SK-N-SH treated with all-trans-retinoic acid at 6 μM for 48 hours (cell line): ENCODE measurements around the gene PALD1.

ENCODE experiments used
- ATAC-seq: fragments of 200-7000 bp; cut with Tn5 transposase; 3 replicates; pipeline ENCODE4 v1.9.1; 2020; ENCODE audit warnings: mild to moderate bottlenecking, moderate library complexity
- ARNTL ChIP-seq: fragments of 450-650 bp; formaldehyde crosslinking; IDR thresholded peaks from 2 replicates; pipeline ENCODE4 v1.5.0; 2020; ENCODE audit warnings: low read depth, mild to moderate bottlenecking, moderate library complexity, borderline replicate concordance
- BACH2 ChIP-seq: fragments of 250-450 bp; sonication (Bioruptor Pico); IDR thresholded peaks from 2 replicates; pipeline ENCODE4 v1.9.0; 2021; ENCODE audit warnings: mild to moderate bottlenecking, borderline replicate concordance
- CSDC2 ChIP-seq: fragments of 250-450 bp; sonication (Bioruptor Pico); IDR thresholded peaks from 2 replicates; pipeline ENCODE4 v1.5.0; 2020; ENCODE audit warnings: mild to moderate bottlenecking, moderate library complexity
- ESRRG ChIP-seq: fragments of 250-450 bp; sonication (Bioruptor Pico); IDR thresholded peaks from 2 replicates; pipeline ENCODE4 v1.6.1; 2021; ENCODE audit warnings: mild to moderate bottlenecking
- GLIS3 ChIP-seq: fragments of 250-450 bp; sonication (Bioruptor Pico); IDR thresholded peaks from 2 replicates; pipeline ENCODE4 v1.5.0; 2020; ENCODE audit warnings: mild to moderate bottlenecking, moderate library complexity
- OSR1 ChIP-seq: fragments of 250-450 bp; sonication (Bioruptor Pico); IDR thresholded peaks from 2 replicates; pipeline ENCODE4 v1.8.0; 2022; ENCODE audit warnings: moderate library complexity, mild to moderate bottlenecking, inconsistent platforms
- PPARA ChIP-seq: fragments of 250-450 bp; sonication (Bioruptor Pico); IDR thresholded peaks from 2 replicates; pipeline ENCODE4 v1.5.0; 2020; ENCODE audit warnings: mild to moderate bottlenecking, borderline replicate concordance
- RARB ChIP-seq: fragments of 250-450 bp; sonication (Bioruptor Pico); IDR thresholded peaks from 2 replicates; pipeline ENCODE4 v1.8.0; 2021; ENCODE audit warnings: mild to moderate bottlenecking, moderate library complexity
- SNAI2 ChIP-seq: fragments of 250-450 bp; sonication (Bioruptor Pico); IDR thresholded peaks from 2 replicates; pipeline ENCODE4 v1.5.0; 2020; ENCODE audit warnings: mild to moderate bottlenecking, moderate library complexity
- TCF4 ChIP-seq: fragments of 250-450 bp; sonication (Bioruptor Pico); IDR thresholded peaks from 2 replicates; pipeline ENCODE4 v1.8.0; 2021; ENCODE audit warnings: mild to moderate bottlenecking, moderate library complexity, borderline replicate concordance
- TOX ChIP-seq: fragments of 250-450 bp; sonication (Bioruptor Pico); IDR thresholded peaks from 2 replicates; pipeline ENCODE4 v1.8.0; 2021; ENCODE audit warnings: mild to moderate bottlenecking, moderate library complexity, borderline replicate concordance
- ZC3H10 ChIP-seq: fragments of 250-450 bp; sonication (Bioruptor Pico); IDR thresholded peaks from 2 replicates; pipeline ENCODE4 v1.5.1; 2021; ENCODE audit warnings: mild to moderate bottlenecking, moderate library complexity
- ZFP3 ChIP-seq: fragments of 250-450 bp; sonication (Bioruptor Pico); IDR thresholded peaks from 2 replicates; pipeline ENCODE4 v1.5.0; 2020; ENCODE audit warnings: mild to moderate bottlenecking, moderate library complexity
- ZFP30 ChIP-seq: fragments of 450-650 bp; formaldehyde crosslinking; IDR thresholded peaks from 2 replicates; pipeline ENCODE4 v1.5.0; 2022; ENCODE audit warnings: mild to moderate bottlenecking, moderate library complexity
- ZNF565 ChIP-seq: fragments of 450-650 bp; formaldehyde crosslinking; conservative IDR thresholded peaks from 2 replicates; pipeline ENCODE4 v1.5.0; 2020; ENCODE audit warnings: low read depth, mild to moderate bottlenecking, moderate library complexity
- ZNF70 ChIP-seq: fragments of 450-650 bp; formaldehyde crosslinking; IDR thresholded peaks from 2 replicates; pipeline ENCODE4 v1.5.0; 2020; ENCODE audit warnings: mild to moderate bottlenecking, moderate library complexity
- ZNF8 ChIP-seq: fragments of 450-650 bp; formaldehyde crosslinking; IDR thresholded peaks from 2 replicates; pipeline ENCODE4 v1.5.0; 2020; ENCODE audit warnings: mild to moderate bottlenecking, moderate library complexity
- TF ChIP-seq, protein P1 (sequence below): fragments of 250-450 bp; sonication (Bioruptor Pico); IDR thresholded peaks from 2 replicates; pipeline ENCODE4 v1.5.1; 2021; ENCODE audit warnings: mild to moderate bottlenecking, moderate library complexity
- TF ChIP-seq, protein P2 (sequence below): fragments of 250-450 bp; sonication (Bioruptor Pico); IDR thresholded peaks from 2 replicates; pipeline ENCODE4 v1.8.0; 2020; ENCODE audit warnings: mild to moderate bottlenecking, moderate library complexity, borderline replicate concordance
- TF ChIP-seq, protein P3 (sequence below): fragments of 250-450 bp; sonication (Bioruptor Pico); IDR thresholded peaks from 2 replicates; pipeline ENCODE4 v1.5.0; 2020; ENCODE audit warnings: mild to moderate bottlenecking, moderate library complexity

Gene PALD1

DNA sequence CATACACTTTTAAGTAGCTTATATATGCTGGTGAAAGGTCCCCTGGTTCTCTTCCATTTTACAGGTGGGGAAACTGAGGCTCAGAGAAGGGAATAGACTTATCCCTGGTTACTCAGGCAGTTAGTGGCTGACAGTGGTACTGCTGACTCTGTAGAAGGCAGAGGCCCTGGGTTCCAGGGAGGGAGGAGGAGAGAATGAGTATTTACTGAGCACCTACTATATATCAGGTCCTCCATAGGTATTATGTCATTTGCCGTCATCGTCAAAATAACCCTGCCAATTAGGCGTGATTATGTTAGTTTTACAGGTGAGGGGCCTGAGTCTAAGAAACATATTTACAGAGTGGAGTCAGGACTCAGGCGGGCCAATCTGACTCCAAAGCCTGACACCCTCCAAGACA is 13.3 kb upstream of the PALD1 start:
- no peak for TF ChIP-seq ZNF565 (CRISPR knock-in tag)
- TF ChIP-seq TOX (CRISPR knock-in tag): no peak
- TF ChIP-seq, protein P1, sequence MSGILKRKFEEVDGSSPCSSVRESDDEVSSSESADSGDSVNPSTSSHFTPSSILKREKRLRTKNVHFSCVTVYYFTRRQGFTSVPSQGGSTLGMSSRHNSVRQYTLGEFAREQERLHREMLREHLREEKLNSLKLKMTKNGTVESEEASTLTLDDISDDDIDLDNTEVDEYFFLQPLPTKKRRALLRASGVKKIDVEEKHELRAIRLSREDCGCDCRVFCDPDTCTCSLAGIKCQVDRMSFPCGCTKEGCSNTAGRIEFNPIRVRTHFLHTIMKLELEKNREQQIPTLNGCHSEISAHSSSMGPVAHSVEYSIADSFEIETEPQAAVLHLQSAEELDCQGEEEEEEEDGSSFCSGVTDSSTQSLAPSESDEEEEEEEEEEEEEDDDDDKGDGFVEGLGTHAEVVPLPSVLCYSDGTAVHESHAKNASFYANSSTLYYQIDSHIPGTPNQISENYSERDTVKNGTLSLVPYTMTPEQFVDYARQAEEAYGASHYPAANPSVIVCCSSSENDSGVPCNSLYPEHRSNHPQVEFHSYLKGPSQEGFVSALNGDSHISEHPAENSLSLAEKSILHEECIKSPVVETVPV (CRISPR knock-in tag): no peak
- TF ChIP-seq SNAI2 (CRISPR knock-in tag): no peak
- no peak for TF ChIP-seq ZNF70
- TF ChIP-seq OSR1 (CRISPR knock-in tag): no peak
- TF ChIP-seq TCF4 (CRISPR knock-in tag): no peak
- TF ChIP-seq ZFP30: no peak
- TF ChIP-seq ZFP3: no peak
- ATAC-seq: no peak

DNA sequence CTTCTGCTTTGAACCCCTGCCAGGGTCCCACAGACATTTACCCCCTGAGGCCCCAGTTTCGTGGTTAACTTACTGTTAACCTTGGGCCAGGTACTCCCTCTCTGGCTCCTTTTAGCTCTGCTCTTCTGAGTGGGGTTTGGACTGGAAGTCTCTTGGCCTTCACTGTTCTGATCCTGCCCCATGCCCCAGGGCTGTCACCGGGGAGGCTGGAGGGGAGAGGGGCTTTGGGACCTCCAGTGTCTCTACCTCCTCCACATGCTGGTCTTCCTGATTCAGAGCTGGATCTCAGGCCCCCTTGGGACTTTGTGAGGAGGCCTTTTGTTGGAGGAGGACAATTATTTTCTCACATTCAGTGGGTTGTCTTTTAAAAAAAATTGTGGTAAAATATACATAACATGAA is 12.7 kb upstream of the PALD1 start:
- ATAC-seq: no peak
- TF ChIP-seq, protein P1 (CRISPR knock-in tag): no peak
- TF ChIP-seq ZNF565 (CRISPR knock-in tag) (no peak), TCF4 (CRISPR knock-in tag) (no peak), TOX (CRISPR knock-in tag) (no peak), ZNF70 (no peak), SNAI2 (CRISPR knock-in tag) (no peak), ZC3H10 (CRISPR knock-in tag) (no peak), GLIS3 (CRISPR knock-in tag) (no peak), ZNF8 (CRISPR knock-in tag) (no peak), OSR1 (CRISPR knock-in tag) (no peak), CSDC2 (no peak), ESRRG (CRISPR knock-in tag) (no peak)
- TF ChIP-seq, protein P2, sequence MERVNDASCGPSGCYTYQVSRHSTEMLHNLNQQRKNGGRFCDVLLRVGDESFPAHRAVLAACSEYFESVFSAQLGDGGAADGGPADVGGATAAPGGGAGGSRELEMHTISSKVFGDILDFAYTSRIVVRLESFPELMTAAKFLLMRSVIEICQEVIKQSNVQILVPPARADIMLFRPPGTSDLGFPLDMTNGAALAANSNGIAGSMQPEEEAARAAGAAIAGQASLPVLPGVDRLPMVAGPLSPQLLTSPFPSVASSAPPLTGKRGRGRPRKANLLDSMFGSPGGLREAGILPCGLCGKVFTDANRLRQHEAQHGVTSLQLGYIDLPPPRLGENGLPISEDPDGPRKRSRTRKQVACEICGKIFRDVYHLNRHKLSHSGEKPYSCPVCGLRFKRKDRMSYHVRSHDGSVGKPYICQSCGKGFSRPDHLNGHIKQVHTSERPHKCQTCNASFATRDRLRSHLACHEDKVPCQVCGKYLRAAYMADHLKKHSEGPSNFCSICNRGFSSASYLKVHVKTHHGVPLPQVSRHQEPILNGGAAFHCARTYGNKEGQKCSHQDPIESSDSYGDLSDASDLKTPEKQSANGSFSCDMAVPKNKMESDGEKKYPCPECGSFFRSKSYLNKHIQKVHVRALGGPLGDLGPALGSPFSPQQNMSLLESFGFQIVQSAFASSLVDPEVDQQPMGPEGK: no peak
- TF ChIP-seq, protein P3, sequence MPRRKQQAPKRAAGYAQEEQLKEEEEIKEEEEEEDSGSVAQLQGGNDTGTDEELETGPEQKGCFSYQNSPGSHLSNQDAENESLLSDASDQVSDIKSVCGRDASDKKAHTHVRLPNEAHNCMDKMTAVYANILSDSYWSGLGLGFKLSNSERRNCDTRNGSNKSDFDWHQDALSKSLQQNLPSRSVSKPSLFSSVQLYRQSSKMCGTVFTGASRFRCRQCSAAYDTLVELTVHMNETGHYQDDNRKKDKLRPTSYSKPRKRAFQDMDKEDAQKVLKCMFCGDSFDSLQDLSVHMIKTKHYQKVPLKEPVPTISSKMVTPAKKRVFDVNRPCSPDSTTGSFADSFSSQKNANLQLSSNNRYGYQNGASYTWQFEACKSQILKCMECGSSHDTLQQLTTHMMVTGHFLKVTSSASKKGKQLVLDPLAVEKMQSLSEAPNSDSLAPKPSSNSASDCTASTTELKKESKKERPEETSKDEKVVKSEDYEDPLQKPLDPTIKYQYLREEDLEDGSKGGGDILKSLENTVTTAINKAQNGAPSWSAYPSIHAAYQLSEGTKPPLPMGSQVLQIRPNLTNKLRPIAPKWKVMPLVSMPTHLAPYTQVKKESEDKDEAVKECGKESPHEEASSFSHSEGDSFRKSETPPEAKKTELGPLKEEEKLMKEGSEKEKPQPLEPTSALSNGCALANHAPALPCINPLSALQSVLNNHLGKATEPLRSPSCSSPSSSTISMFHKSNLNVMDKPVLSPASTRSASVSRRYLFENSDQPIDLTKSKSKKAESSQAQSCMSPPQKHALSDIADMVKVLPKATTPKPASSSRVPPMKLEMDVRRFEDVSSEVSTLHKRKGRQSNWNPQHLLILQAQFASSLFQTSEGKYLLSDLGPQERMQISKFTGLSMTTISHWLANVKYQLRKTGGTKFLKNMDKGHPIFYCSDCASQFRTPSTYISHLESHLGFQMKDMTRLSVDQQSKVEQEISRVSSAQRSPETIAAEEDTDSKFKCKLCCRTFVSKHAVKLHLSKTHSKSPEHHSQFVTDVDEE (CRISPR knock-in tag): no peak

DNA sequence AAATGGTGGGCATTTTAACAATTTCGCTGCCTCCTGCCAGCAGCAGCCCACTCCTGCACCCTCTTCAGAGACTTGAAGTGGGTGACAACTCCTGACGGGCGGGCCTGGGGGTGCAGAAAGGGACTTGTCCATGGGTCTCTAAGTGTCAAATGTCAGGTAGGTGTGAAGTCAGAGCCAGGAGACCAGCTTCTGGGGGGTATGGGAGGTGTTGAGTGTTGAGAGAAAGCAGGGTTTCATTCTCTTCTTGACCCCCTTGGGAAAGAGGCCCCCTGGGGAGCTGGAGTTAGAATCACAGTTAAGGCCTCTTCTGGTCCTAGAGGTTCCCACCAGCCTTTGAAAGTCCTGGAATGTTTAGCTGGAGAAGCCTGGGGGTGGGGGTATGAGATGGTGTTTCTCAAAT is 11.6 kb upstream of the PALD1 start:
- no peak for ATAC-seq
- TF ChIP-seq ZNF565 (CRISPR knock-in tag): no peak
- no peak for TF ChIP-seq ZFP3
- no peak for TF ChIP-seq RARB (CRISPR knock-in tag)
- TF ChIP-seq GLIS3 (CRISPR knock-in tag): no peak
- TF ChIP-seq OSR1 (CRISPR knock-in tag): no peak
- no peak for TF ChIP-seq ESRRG (CRISPR knock-in tag)
- no peak for TF ChIP-seq ARNTL (CRISPR knock-in tag)
- TF ChIP-seq, protein P1 (CRISPR knock-in tag): no peak
- no peak for TF ChIP-seq PPARA (CRISPR knock-in tag)
- TF ChIP-seq, protein P3 (CRISPR knock-in tag): no peak
- TF ChIP-seq BACH2: no peak
- no peak for TF ChIP-seq TOX (CRISPR knock-in tag)
- TF ChIP-seq ZFP30: no peak
